Measurements from ENCODE around the gene ARL10. TPM values are rescaled to one million over a fixed set of nuclear protein-coding genes. Genes with fewer than 3 reads are reported as not detected.

Gene ARL10
- total RNA-seq, 1 donor from 2014 or later, result 14.5 TPM

- Mint-ChIP-seq H3K36me3 (ENCODE audit: low read depth, unreplicated experiment) (peaks cover 5% of the 10 kb centered on the region), H3K4me1 (ENCODE audit: unreplicated experiment) (peaks cover 4% of the 10 kb centered on the region), H3K9me3 (ENCODE audit: unreplicated experiment) (no peaks in the 10 kb centered on the region), H3K27me3 (ENCODE audit: unreplicated experiment) (peaks cover 11% of the 10 kb centered on the region), H3K27ac (ENCODE audit: unreplicated experiment) (no peak within 1 kb of the TSS), H3K4me3 (ENCODE audit: unreplicated experiment) (peak within 1 kb of the TSS; percentile 86)
- peak; percentile 95 for DNase-seq (ENCODE audit: low spot score)
- peak; percentile 59 for TF ChIP-seq CTCF (IDR thresholded peaks at IDR 0.05; ENCODE audit: unreplicated experiment)
Measured at GRCh38 chr5:176415952-176416924, 51.0 kb downstream of the ARL10 start, which contains the start of gene CLTB. Gene CLTB (minus strand): TSS chr5:176416539. CDS start chr5:176416363, 176 bp downstream.

GRCh38 chr5:176416965-176417364, 51.7 kb downstream of the ARL10 start:
- no peaks in the 10 kb centered on the region for H3K9me3 Mint-ChIP-seq (ENCODE audit: unreplicated experiment)
- peaks cover 11% of the 10 kb centered on the region for H3K27me3 Mint-ChIP-seq (ENCODE audit: unreplicated experiment)
- TF ChIP-seq CTCF (IDR thresholded peaks at IDR 0.05; ENCODE audit: unreplicated experiment), result no peak
- H3K27ac Mint-ChIP-seq (ENCODE audit: unreplicated experiment), result no peak overlapping the region
- no peaks in the 10 kb centered on the region for H3K36me3 Mint-ChIP-seq (ENCODE audit: low read depth, unreplicated experiment)
- peak overlapping the region; percentile 86 for H3K4me3 Mint-ChIP-seq (ENCODE audit: unreplicated experiment)
- H3K4me1 Mint-ChIP-seq (ENCODE audit: unreplicated experiment), result peaks cover 4% of the 10 kb centered on the region
- no peak for DNase-seq (ENCODE audit: low spot score)

GRCh38 chr5:176418251-176418650, 53.0 kb downstream of the ARL10 start:
- Mint-ChIP-seq H3K4me3 (ENCODE audit: unreplicated experiment) (no peak overlapping the region), H3K9me3 (ENCODE audit: unreplicated experiment) (no peaks in the 10 kb centered on the region), H3K4me1 (ENCODE audit: unreplicated experiment) (peaks cover 4% of the 10 kb centered on the region), H3K27ac (ENCODE audit: unreplicated experiment) (no peak overlapping the region), H3K27me3 (ENCODE audit: unreplicated experiment) (peaks cover 11% of the 10 kb centered on the region), H3K36me3 (ENCODE audit: low read depth, unreplicated experiment) (no peaks in the 10 kb centered on the region)
- no peak for DNase-seq (ENCODE audit: low spot score)
- TF ChIP-seq CTCF (IDR thresholded peaks at IDR 0.05; ENCODE audit: unreplicated experiment), result no peak

GRCh38 chr5:176420086-176420485, 54.8 kb downstream of the ARL10 start:
- Mint-ChIP-seq H3K27ac (ENCODE audit: unreplicated experiment) (no peak overlapping the region), H3K4me3 (ENCODE audit: unreplicated experiment) (no peak overlapping the region), H3K36me3 (ENCODE audit: low read depth, unreplicated experiment) (no peaks in the 10 kb centered on the region), H3K4me1 (ENCODE audit: unreplicated experiment) (peaks cover 4% of the 10 kb centered on the region), H3K9me3 (ENCODE audit: unreplicated experiment) (no peaks in the 10 kb centered on the region), H3K27me3 (ENCODE audit: unreplicated experiment) (peaks cover 6% of the 10 kb centered on the region)
- no peak for TF ChIP-seq CTCF (IDR thresholded peaks at IDR 0.05; ENCODE audit: unreplicated experiment)
- DNase-seq (ENCODE audit: low spot score), result no peak

- peaks cover 8% of the 10 kb centered on the region for H3K27me3 Mint-ChIP-seq (ENCODE audit: unreplicated experiment)
- no peak overlapping the region for H3K27ac Mint-ChIP-seq (ENCODE audit: unreplicated experiment)
- no peak for TF ChIP-seq CTCF (IDR thresholded peaks at IDR 0.05; ENCODE audit: unreplicated experiment)
- no peak for DNase-seq (ENCODE audit: low spot score)
- peaks cover 4% of the 10 kb centered on the region for H3K4me1 Mint-ChIP-seq (ENCODE audit: unreplicated experiment)
- no peak overlapping the region for H3K4me3 Mint-ChIP-seq (ENCODE audit: unreplicated experiment)
- H3K36me3 Mint-ChIP-seq (ENCODE audit: low read depth, unreplicated experiment), result no peaks in the 10 kb centered on the region
- no peaks in the 10 kb centered on the region for H3K9me3 Mint-ChIP-seq (ENCODE audit: unreplicated experiment)
Measured at GRCh38 chr5:176420972-176421544, 55.8 kb downstream of the ARL10 start.

All from endothelial cell (in vitro differentiated cells).